Measurements from ENCODE around the gene C19orf44. TPM values are rescaled to one million over a fixed set of nuclear protein-coding genes. Genes with fewer than 3 reads are reported as not detected.
"Not testable (repeated sequence)": the region's sequence is repeated elsewhere in the genome, so short reads cannot be mapped to it uniquely, and the experiment has no call there.

The C19orf44 gene
- polyA plus RNA-seq, 2 of the 4 experiments (the other 2 are of a cell fraction): 2.9 to 3.0 TPM

DNA sequence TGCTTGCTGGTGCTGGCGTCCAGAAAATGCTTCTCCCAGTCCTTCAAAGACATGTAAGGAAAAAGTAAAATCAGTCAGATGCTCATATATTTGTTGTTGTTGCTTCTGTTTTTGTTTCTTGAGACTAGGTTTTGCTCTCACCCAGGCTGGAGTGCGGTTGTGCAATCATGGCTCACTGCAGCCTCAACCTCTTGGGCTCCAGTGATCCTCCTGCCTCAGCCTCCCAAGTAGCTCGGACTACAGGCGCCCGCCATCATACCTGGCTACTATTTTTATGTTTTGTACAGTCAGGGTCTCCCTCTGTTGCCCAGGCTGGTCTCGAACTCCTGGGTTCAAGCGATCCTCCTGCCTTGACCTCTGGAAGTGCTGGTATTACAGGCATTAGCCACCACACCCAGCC, 13.4 kb upstream of the C19orf44 start:
- WGBS (ENCODE audit: missing lambda C conversion rate): 80% methylated on average over 7 of the region's 7 CpGs
- Histone ChIP-seq H3K4me3 (no peak overlapping the region), H3K9me3 (no peaks in the 10 kb centered on the region), H3K4me2 (no peak overlapping the region), H3K4me1 (no peaks in the 10 kb centered on the region), H3K27ac (no peak overlapping the region)
- CTCF ChIA-PET: no interaction called here
- no peak for DNase-seq (ENCODE audit: low read depth in 1 of 2, low spot score in 1 of 2)
- TF ChIP-seq HOXB5 (CRISPR knock-in tag; IDR thresholded peaks at IDR 0.05) (no peak), CEBPB (IDR thresholded peaks at IDR 0.05) (peak; percentile 25 to 32; a peak in 1 of 4 replicates)
- POLR2A ChIA-PET: no interaction called here
- no peak for FAIRE-seq
- no peak for ATAC-seq

DNA sequence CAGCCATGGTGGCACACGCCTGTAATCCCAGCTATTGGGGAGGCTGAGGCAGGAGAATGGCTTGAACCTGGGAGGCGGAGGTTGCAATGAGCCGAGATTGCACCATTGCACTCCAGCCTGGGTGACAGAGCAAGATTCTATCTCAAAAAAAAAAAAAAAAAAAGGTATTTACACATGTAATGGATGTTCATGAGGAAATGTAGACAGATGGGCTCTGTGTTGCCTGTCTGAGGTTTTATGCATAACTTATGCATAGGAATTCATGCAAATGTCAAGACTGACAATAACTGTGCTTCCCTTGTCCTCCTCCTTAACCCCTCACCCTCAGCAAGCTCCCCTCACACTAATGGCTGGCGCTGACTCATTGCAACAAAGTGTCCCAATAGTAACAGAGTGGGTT, 9.7 kb upstream of the C19orf44 start:
- ATAC-seq; H3K9me3 ChIP-seq; POLR2A ChIA-PET; H3K27ac ChIP-seq; H3K4me3 ChIP-seq; H3K4me2 ChIP-seq; DNase-seq (ENCODE audit: low read depth in 1 of 2, low spot score in 1 of 2); H3K4me1 ChIP-seq; FAIRE-seq; CTCF ChIA-PET: not testable (repeated sequence)
- 64% methylated on average over 3 of the region's 4 CpGs for WGBS (ENCODE audit: missing lambda C conversion rate)

DNA sequence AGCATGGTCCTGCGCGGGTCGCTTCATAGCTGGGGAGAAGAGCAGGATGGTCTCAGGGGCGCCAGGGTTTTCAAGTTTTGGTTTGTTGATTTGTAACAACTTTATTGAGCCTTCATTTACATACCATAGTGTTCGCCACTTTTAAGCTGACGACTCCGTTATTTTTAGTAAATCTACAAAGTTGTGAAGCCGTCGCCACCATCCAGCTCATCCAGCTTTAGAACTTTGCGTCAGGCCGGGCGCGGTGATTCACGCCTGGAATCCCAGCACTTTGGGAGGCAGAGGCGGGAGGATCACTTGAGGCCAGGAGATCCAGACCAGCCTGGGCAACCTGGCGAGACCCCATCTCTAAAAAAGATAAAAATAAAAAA, 404 bp downstream of the C19orf44 start:
- peak; percentile 6 to 26; a peak in 3 of 6 replicates for ATAC-seq
- DNase-seq (ENCODE audit: low read depth in 1 of 2, low spot score in 1 of 2): no peak
- Histone ChIP-seq H3K9me3 (no peaks in the 10 kb centered on the region), H3K4me1 (peaks cover 16% of the 10 kb centered on the region; the same call in 1 of the 3 replicates), H3K4me2 (peak overlapping the region; percentile 91), H3K27ac (peak overlapping the region; percentile 83 to 87), H3K4me3 (peak overlapping the region; percentile 97)
- WGBS (ENCODE audit: missing lambda C conversion rate): 13% methylated on average over 16 of the region's 16 CpGs
- CTCF ChIA-PET: interaction anchor here (1.6 kb wide), 1 partner anchor 12 kb away, joined by 3 read pairs; no protein-coding TSS in a partner anchor
- POLR2A ChIA-PET: interaction anchor here (1.0 kb wide), 1 partner anchor 12 kb away, joined by 3 read pairs; no protein-coding TSS in a partner anchor
- FAIRE-seq: no peak
- TF ChIP-seq, protein P1, sequence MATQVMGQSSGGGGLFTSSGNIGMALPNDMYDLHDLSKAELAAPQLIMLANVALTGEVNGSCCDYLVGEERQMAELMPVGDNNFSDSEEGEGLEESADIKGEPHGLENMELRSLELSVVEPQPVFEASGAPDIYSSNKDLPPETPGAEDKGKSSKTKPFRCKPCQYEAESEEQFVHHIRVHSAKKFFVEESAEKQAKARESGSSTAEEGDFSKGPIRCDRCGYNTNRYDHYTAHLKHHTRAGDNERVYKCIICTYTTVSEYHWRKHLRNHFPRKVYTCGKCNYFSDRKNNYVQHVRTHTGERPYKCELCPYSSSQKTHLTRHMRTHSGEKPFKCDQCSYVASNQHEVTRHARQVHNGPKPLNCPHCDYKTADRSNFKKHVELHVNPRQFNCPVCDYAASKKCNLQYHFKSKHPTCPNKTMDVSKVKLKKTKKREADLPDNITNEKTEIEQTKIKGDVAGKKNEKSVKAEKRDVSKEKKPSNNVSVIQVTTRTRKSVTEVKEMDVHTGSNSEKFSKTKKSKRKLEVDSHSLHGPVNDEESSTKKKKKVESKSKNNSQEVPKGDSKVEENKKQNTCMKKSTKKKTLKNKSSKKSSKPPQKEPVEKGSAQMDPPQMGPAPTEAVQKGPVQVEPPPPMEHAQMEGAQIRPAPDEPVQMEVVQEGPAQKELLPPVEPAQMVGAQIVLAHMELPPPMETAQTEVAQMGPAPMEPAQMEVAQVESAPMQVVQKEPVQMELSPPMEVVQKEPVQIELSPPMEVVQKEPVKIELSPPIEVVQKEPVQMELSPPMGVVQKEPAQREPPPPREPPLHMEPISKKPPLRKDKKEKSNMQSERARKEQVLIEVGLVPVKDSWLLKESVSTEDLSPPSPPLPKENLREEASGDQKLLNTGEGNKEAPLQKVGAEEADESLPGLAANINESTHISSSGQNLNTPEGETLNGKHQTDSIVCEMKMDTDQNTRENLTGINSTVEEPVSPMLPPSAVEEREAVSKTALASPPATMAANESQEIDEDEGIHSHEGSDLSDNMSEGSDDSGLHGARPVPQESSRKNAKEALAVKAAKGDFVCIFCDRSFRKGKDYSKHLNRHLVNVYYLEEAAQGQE (IDR thresholded peaks at IDR 0.05): no peak
- TF ChIP-seq ZSCAN20 (CRISPR knock-in tag; IDR thresholded peaks at IDR 0.05): no peak
- TF ChIP-seq KDM5A (IDR thresholded peaks at IDR 0.05): no peak
- no peak for TF ChIP-seq NFE2L2 (conservative IDR thresholded peaks at IDR 0.05; ENCODE audit: low read length)
- no peak for TF ChIP-seq HOXA7 (CRISPR knock-in tag; IDR thresholded peaks at IDR 0.05)
- TF ChIP-seq HOXB5 (CRISPR knock-in tag; IDR thresholded peaks at IDR 0.05): no peak
- TF ChIP-seq, protein P2, sequence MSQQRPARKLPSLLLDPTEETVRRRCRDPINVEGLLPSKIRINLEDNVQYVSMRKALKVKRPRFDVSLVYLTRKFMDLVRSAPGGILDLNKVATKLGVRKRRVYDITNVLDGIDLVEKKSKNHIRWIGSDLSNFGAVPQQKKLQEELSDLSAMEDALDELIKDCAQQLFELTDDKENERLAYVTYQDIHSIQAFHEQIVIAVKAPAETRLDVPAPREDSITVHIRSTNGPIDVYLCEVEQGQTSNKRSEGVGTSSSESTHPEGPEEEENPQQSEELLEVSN (IDR thresholded peaks at IDR 0.05; ENCODE audit: borderline replicate concordance, low read depth): no peak
- TF ChIP-seq TP53 (CRISPR knock-in tag; IDR thresholded peaks at IDR 0.05): no peak
- no peak for TF ChIP-seq HOXB13 (CRISPR knock-in tag; IDR thresholded peaks at IDR 0.05; ENCODE audit: low read depth)
- TF ChIP-seq EP300 (IDR thresholded peaks at IDR 0.05): no peak
- no peak for TF ChIP-seq JUNB (IDR thresholded peaks at IDR 0.05)
- no peak for TF ChIP-seq HDAC2 (IDR thresholded peaks at IDR 0.05)
- TF ChIP-seq MYC (IDR thresholded peaks at IDR 0.05; ENCODE audit: borderline replicate concordance, low read length): no peak
- TF ChIP-seq POLR2A (IDR thresholded peaks at IDR 0.05; ENCODE audit: low read length): no peak
- no peak for TF ChIP-seq TFCP2L1 (CRISPR knock-in tag; IDR thresholded peaks at IDR 0.05)
- TF ChIP-seq POLR2AphosphoS2 (conservative IDR thresholded peaks at IDR 0.05; ENCODE audit: low read length): no peak
- no peak for TF ChIP-seq GATA3 (IDR thresholded peaks at IDR 0.05; ENCODE audit: borderline replicate concordance)
- no peak for TF ChIP-seq HEYL (CRISPR knock-in tag; IDR thresholded peaks at IDR 0.05)
- TF ChIP-seq RAD21 (conservative IDR thresholded peaks at IDR 0.05 in 1 of 2, IDR thresholded peaks at IDR 0.05 in 1 of 2): no peak
- no peak for TF ChIP-seq CHD4 (IDR thresholded peaks at IDR 0.05; ENCODE audit: borderline replicate concordance)

Measured in A549 (cell line).